Stimulated activated CD4-positive, alpha-beta T cell treated with anti-CD3 and anti-CD28 coated beads, Interleukin-4, amount 100 ng/mL, for 24 hours (primary cell): Measurements from ENCODE around the gene PSMC1.

Experiments
- DNase-seq: peaks from one replicate; pipeline ENCODE4 v3.0.0-alpha.2; 2020

PSMC1 gene

GRCh38 chr14:90302529-90303303 lies 46.4 kb downstream of the PSMC1 start:
- DNase-seq: no peak

- DNase-seq: no peak
Observed at GRCh38 chr14:90303473-90303872, 47.1 kb downstream of the PSMC1 start.

DNA sequence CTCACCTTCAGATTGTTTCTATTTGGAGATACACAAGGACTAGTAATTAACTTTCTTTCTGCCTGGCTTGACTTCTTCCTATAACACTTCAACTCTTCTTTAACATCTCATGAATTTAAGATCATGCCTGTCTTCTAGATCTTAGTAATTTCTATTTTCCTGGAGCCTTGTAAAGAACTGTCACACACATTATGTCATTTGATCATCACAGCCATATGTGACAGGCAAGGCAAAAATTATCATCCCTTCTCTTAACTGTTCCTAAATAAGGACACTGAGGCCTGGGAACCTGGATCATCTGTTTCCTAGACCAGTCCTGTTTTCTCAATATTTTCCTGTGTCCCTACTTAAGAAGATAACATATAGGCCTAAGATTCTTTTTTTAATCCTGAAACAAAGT lies 48.1 kb downstream of the PSMC1 start:
- no peak for DNase-seq

DNA sequence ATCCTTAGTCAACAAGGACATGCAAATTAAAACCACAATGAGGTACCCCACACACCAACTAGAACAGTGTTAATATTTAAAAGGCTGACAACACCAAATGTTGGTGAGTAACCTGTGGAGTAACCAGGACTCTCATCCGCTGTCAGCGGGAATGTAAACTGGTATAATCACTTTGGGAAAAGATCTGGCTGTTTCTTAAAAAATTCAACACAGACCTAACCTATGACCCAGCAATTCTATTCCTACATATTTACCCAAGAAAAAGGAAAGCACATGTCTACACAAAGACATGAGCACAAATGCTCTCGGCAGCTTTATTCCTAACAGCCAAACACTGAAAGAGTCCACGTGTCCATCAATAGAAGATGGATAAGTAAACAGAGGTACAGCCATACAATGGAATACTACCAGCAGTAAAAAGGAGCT lies 48.8 kb downstream of the PSMC1 start:
- no peak for DNase-seq

- no peak for DNase-seq
Observed at GRCh38 chr14:90308561-90308960, 52.2 kb downstream of the PSMC1 start.

DNA sequence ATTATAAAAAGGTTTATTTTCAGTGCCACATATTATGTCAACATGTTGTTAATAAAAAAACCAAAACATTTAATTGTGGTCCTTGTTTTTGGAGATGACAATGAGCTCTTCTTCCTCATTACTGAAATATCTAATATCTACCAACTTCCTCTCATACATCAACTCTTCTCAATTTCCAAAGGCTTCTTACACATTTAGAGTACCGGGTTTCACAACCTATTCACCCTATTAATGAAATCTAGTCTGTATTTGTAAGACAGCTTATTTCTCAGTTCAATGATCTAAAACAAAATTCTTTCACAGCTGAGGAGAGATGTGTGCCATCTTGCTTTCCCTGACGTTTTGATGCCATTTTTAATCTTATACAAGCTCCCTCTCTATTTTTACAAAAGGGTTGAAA lies 60.9 kb downstream of the PSMC1 start:
- DNase-seq: no peak

DNA sequence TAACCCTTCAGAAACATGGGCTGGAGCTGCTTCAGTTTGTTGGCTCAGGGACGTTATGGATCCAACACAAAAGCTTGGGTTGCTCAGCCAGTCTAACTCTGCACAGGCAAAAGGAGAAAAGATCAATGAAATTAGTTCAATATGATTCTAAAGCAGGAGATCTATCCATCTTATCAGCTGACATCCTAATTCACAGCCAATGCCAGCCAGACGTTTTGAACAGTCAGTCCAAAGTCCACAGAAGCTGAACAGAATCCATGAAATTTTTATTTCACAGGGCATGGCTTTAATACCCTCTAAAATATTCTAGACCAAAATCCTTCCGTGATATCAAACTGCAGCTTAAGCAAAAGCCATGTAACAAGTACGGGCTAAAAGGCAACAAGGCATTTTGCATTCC lies 61.7 kb downstream of the PSMC1 start:
- no peak for DNase-seq

- no peak for DNase-seq
Observed at GRCh38 chr14:90319173-90319572, 62.8 kb downstream of the PSMC1 start.

GRCh38 chr14:90319634-90320541 lies 63.5 kb downstream of the PSMC1 start:
- no peak for DNase-seq

GRCh38 chr14:90321891-90322290 lies 65.5 kb downstream of the PSMC1 start:
- DNase-seq: no peak
